Posterior vena cava (tissue), 2 donors: ENCODE data around the gene IARS1. TPM values are rescaled to one million over a fixed set of nuclear protein-coding genes. Genes with fewer than 3 reads are reported as not detected.

Experiments used
- DNase-seq: peaks from one replicate; pipeline ENCODE4 v3.0.0-alpha.2; 2020; ENCODE audit warnings: low spot score
- intact Hi-C, 2 donors: fragments of 100-400 bp; cut with DNase I; formaldehyde crosslinking; loops; one replicate each; pipeline versions ENCODE4 v1.14.1 to v1.14.2; 2022 to 2023
- microRNA-seq, 2 donors: library from miRNA; unstranded; fragments of <30 nt; microRNA quantifications; one replicate each; pipeline ENCODE4 v1.2.0, GENCODE V29; 2020 to 2021; ENCODE audit warnings: borderline microRNAs expressed in 2 of 2
- total RNA-seq, 2 donors: library from RNA; stranded (reverse); fragmentation: NEBNext Ultra II Directional; extraction: Animal tissue kit (Norgen Biotek cat#: 25700); gene quantifications; one replicate each; pipeline ENCODE4 v1.2.1, GENCODE V29; 2021
- donor health status: DM: yes; HTN: yes; CAD: no.
- donor health status: DM: yes; HTN: yes; CAD: no.

The IARS1 gene
- total RNA-seq, 2 donors from 2014 or later, result 82.6 to 87.1 TPM

DNA sequence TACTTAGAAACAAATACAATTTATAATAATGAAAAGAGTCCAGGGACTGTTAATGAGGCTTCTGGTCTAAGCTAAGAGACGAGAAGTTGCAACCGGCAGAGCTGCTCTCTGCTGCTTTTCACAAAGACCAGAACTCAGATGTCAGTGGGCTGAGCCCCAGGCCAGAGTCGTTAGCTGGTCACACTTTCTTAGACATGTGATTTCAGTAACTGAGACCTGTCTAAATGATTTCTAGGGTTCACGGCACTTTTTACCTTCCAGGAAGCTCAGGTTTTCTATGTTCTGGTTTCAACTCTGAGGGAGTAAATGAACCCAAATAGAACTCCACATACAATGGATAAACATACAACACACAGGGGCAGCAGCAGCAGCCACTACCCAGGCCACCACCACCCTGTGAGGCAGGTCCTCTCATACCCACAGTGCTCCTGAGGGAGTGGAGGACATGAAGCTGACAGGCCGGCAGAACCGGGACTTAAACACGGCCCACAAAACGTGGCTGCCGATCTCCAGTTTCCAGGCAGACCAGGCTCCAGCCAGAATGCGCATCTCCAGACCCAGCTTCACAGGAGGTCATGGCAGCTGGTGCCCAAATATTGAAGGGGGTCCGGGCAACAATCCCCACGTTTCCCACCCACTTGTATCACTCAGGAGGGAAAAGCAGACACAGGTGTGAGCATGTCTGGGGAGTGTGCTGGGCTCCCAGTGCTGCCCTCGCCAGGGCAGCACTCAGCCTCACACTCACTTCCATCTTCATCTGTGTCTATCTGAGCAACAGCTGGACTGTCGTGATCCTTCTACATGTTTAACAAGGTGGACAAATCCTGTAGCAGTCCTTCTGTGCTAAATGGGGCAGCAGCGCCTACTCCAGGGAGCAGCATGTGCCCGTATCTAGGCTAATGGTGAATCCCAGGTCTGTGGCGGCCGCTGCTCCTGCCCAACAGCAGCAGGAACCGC, 38.8 kb downstream of the IARS1 start:
- intact Hi-C loops, result no loop called here

DNA sequence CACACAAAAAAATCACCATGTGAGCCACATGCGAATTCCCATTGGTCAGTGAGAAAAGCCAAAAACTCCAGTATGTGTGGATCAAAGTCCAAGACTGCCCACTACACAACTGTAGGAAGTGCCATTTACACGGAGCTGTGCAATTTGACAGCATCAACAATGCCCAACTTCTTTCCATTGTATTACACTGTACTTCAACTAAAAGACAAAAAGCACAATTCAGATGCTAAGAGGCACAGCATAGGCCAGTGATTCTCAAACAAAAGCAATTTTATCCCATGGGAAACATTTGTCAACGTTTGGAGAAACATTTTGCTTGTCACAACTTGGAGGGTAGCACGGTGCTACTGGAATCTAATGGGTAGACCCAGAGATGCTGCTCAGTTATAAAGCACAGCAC, 39.8 kb downstream of the IARS1 start:
- intact Hi-C loops, result no loop called here
- DNase-seq, result no peak

More for the DNA sequence above, 38.8 kb downstream of the IARS1 start:
- no peak for DNase-seq

DNA sequence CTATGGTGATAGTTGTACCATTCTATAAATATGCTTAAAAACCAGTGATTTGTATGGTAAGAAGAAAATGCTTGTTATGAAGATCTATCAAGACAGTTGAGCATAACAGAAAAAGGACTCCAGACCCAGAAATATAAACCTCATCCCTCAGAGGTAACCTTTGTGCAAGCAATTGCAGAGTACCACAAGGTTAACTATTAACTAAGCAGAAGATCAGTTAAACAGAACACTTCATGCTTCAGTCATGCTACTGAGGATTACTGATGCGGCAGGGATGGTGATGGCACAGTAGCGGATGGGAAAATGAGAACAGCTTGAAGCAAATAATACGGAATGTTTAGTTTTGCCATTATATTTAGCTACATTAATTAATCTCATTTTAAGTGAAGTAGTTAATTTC, 45.5 kb downstream of the IARS1 start:
- intact Hi-C loops, result loop anchor here in 1 of 2 donors (10.0 kb wide), 1 partner anchor 113 kb away; no protein-coding TSS in a partner anchor
- DNase-seq, result no peak

DNA sequence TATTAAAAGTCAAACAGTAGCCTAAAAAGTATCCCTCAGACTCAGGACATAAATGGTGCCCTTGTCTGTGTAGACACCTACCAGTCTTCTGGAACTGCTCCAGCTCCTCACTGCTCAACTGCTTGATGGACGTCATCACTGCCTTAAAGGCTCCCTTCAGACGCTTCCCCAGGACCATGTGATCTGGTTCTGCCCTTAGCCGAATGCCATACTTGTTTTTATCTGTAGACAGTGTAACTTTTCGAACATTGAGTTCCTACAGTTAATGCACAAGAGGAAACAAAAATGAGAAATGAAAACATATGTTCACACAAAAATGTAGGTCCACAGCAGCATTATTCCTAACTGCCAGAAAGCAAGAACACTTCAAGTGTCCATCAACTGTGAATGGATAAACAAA, 46.2 kb downstream of the IARS1 start:
- DNase-seq, result no peak
- intact Hi-C loops, result loop anchor here in 1 of 2 donors (10.0 kb wide), 1 partner anchor 112 kb away; no protein-coding TSS in a partner anchor

DNA sequence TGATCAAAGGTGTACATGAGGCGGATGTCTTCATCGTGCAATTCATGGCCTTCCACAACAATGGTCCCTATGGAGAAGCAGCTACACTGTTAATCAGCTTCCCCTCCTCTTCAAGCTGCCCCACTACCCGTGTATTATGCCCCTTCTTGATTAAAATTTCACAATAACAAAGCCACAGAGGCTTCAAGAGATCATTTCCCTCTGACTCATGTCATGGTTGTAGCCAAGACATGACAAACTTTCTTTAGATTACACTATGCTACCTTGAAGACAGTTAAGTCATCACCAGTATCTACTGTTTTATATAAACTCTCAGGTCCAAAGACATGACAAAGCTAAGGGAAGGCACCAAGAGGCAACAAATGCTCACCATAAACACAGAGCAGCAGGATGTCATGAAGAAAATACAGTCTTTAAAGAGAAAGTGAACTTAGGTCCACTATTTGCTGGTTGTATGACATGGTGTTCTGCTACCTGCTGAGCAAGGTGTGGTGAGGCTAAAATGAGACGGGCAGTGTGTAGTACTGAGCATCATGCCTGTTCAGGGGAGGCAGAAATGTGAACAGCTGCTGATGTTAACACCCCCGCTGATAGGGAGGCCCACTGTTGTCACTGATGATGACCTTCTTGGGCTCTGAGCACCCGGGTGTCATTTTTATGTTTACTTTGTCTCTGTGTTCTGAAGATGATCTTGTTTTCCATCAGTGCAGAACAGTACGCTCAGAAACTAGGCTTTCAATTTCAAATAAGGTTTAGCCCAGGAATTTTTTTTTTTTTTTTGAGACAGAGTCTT, 48.3 kb downstream of the IARS1 start:
- DNase-seq, result no peak
- intact Hi-C loops, result loop anchor here in 1 of 2 donors (10.0 kb wide), 1 partner anchor 110 kb away; no protein-coding TSS in a partner anchor

Small RNA genes lying within 50 kb of the gene (microRNA-seq; reads per million reads assigned to microRNA genes)
- 1.0 to 1.3 reads per million in 2 donors for gene MIR3651

Other genes starting within 250 kb of the IARS1 start
- gene SPTLC1, start 178.3 kb downstream of the IARS1 start, total RNA-seq, result 10 to 100 TPM; 39.3 to 43.1 TPM
- 10 to 100 TPM; 24.0 to 30.6 TPM for gene NOL8, start 31.7 kb upstream of the IARS1 start, total RNA-seq
- 1 to 10 TPM; 3.5 to 4.5 TPM for gene CENPP, start 32.3 kb upstream of the IARS1 start, total RNA-seq
- gene OGN, start 110.9 kb upstream of the IARS1 start, total RNA-seq, result 10 to 100 TPM; 28.4 to 64.0 TPM
- 10 to 100 TPM; 15.1 to 47.0 TPM for gene OMD, start 130.8 kb upstream of the IARS1 start, total RNA-seq
- 10 to 100 TPM; 22.5 to 34.5 TPM for gene ASPN, start 188.8 kb upstream of the IARS1 start, total RNA-seq
- 10 to 100 TPM; 27.6 to 46.1 TPM for gene ECM2, start 242.3 kb upstream of the IARS1 start, total RNA-seq